Panc1 (cell line): ENCODE data around the gene MYH7B. TPM values are rescaled to one million over a fixed set of nuclear protein-coding genes. Genes with fewer than 3 reads are reported as not detected.

Experiments
- ATAC-seq: fragments of 200-7000 bp; cut with Tn5 transposase; 2 replicates; pipeline ENCODE4 v1.9.1; 2020; ENCODE audit warnings: mild to moderate bottlenecking, moderate library complexity
- BruUV-seq: library from RNA; stranded (reverse); fragments of 400-500 nt; replicated peaks from 2 replicates; lab custom pipeline; 2021; lab: Mats Ljungman, UMichigan
- CTCF ChIA-PET: fragments of 300-600 bp; sonication (Branson Sonifier 250); formaldehyde crosslinking; loops from one replicate; lab custom pipeline; 2022; ENCODE audit warnings: antibody characterized with exemption; lab: Charles Lee
- POLR2A ChIA-PET: fragments of 300-600 bp; sonication (Branson Sonifier 250); formaldehyde crosslinking; loops from one replicate; lab custom pipeline; 2022; ENCODE audit warnings: antibody characterized with exemption; lab: Charles Lee
- DNase-seq: peaks from one replicate; pipeline ENCODE4 v3.0.0-alpha.2; 2010; ENCODE audit warnings: low read depth, low spot score
- H3K27ac ChIP-seq: 2 replicates; pipeline ENCODE4 v1.5.1; 2011; ENCODE audit warnings: mild to moderate bottlenecking, low read length, inconsistent platforms
- H3K27me3 ChIP-seq: fragments of 200-500 bp; sonication (Bioruptor generic); 2 replicates; pipeline ENCODE4 v1.6.0; 2014; ENCODE audit warnings: low read length, inconsistent platforms; ENCODE audit not compliant: control insufficient read depth, insufficient read depth
- H3K36me3 ChIP-seq: fragments of 200-500 bp; sonication (Bioruptor generic); 2 replicates; pipeline ENCODE4 v1.5.1; 2014; ENCODE audit warnings: inconsistent platforms, mild to moderate bottlenecking, low read length, moderate library complexity; ENCODE audit not compliant: control insufficient read depth, insufficient read depth
- H3K4me1 ChIP-seq: 2 replicates; pipeline ENCODE4 v1.5.1; 2011; ENCODE audit warnings: inconsistent platforms, mild to moderate bottlenecking, low read length, moderate library complexity; ENCODE audit not compliant: control insufficient read depth, insufficient read depth
- H3K4me3 ChIP-seq, 2 experiments: 2 replicates each; pipeline ENCODE4 v1.5.1; 2011 to 2012; ENCODE audit warnings: low read depth in 2 of 2, low read length in 2 of 2, mild to moderate bottlenecking in 2 of 2, inconsistent platforms in 1 of 2, moderate library complexity in 1 of 2
- H3K9me3 ChIP-seq: fragments of 200-500 bp; sonication (Bioruptor generic); 2 replicates; pipeline ENCODE4 v1.5.1; 2014; ENCODE audit warnings: low read depth, mild to moderate bottlenecking, inconsistent platforms, low read length, moderate library complexity; ENCODE audit not compliant: control insufficient read depth, insufficient read depth
- CTCF ChIP-seq: fragments of 450-650 bp; IDR thresholded peaks from 2 replicates; pipeline ENCODE4 v1.5.1; 2017; ENCODE audit warnings: mild to moderate bottlenecking
- POLR2AphosphoS5 ChIP-seq: IDR thresholded peaks from 2 replicates; pipeline ENCODE4 v1.6.1; 2012; ENCODE audit warnings: mild to moderate bottlenecking, low read depth, low read length, moderate library complexity
- REST ChIP-seq, 2 experiments: IDR thresholded peaks; 2 replicates each; pipeline ENCODE4 v1.6.1; 2011 to 2012; ENCODE audit warnings: low read depth in 2 of 2, control low read depth in 1 of 2, low read length in 1 of 2, mild to moderate bottlenecking in 1 of 2, moderate library complexity in 1 of 2; ENCODE audit not compliant: insufficient read depth in 1 of 2
- SIN3A ChIP-seq: IDR thresholded peaks from 2 replicates; pipeline ENCODE4 v1.6.1; 2012; ENCODE audit warnings: low read depth, mild to moderate bottlenecking, low read length, moderate library complexity, borderline replicate concordance; ENCODE audit not compliant: insufficient read depth
- TCF7L2 ChIP-seq: IDR thresholded peaks from 2 replicates; pipeline ENCODE4 v1.6.1; 2011; ENCODE audit warnings: mild to moderate bottlenecking, low read depth, low read length, inconsistent platforms
- in situ Hi-C: cut with HindIII; loops from 2 replicates; pipeline ENCODE4 v1.10.0; 2016; ENCODE audit warnings: low sequenced_read_pairs, low pct_unique_long_range_greater_than_20kb
- intact Hi-C: fragments of 100-400 bp; cut with micrococcal nuclease; formaldehyde crosslinking; loops from one replicate; pipeline ENCODE4 v1.10.0; 2022; ENCODE audit not compliant: unreplicated experiment
- total RNA-seq: library from RNA; stranded (reverse); gene quantifications from one replicate; pipeline ENCODE4 v1.2.1, GENCODE V29; 2021; ENCODE audit not compliant: unreplicated experiment

MYH7B gene
- total RNA-seq, 1 experiment from 2014 or later: 0.59 TPM

- intact Hi-C loops: no loop called here
- Histone ChIP-seq H3K27me3 (no peaks in the 10 kb centered on the region), H3K4me3 (no peak overlapping the region), H3K36me3 (no peaks in the 10 kb centered on the region), H3K4me1 (no peaks in the 10 kb centered on the region), H3K9me3 (no peaks in the 10 kb centered on the region), H3K27ac (no peak overlapping the region)
- BruUV-seq: no TSS peak
- no peak for DNase-seq
- ATAC-seq: no peak
- ChIA-PET POLR2A (interaction anchor here (0.6 kb wide), 1 partner anchor 351 kb away, joined by 6 read pairs; no protein-coding TSS in a partner anchor), CTCF (no interaction called here)
- in situ Hi-C loops: no loop called here
- no peak for TF ChIP-seq POLR2AphosphoS5
- TF ChIP-seq REST (IDR thresholded peaks at IDR 0.05; ENCODE audit: insufficient read depth in 1 of 2, low read depth in 2 of 2, low read length in 1 of 2): no peak
- no peak for TF ChIP-seq TCF7L2
- no peak for TF ChIP-seq CTCF
- TF ChIP-seq SIN3A: no peak
Observed at GRCh38 chr20:34983089-34983820, 27.6 kb downstream of the MYH7B start.

GRCh38 chr20:34983995-34984735, 28.5 kb downstream of the MYH7B start:
- intact Hi-C loops (no loop called here), in situ Hi-C loops (no loop called here)
- Histone ChIP-seq H3K27me3 (no peaks in the 10 kb centered on the region), H3K36me3 (no peaks in the 10 kb centered on the region), H3K27ac (no peak overlapping the region), H3K9me3 (no peaks in the 10 kb centered on the region), H3K4me3 (no peak overlapping the region), H3K4me1 (no peaks in the 10 kb centered on the region)
- POLR2A ChIA-PET: no interaction called here
- CTCF ChIA-PET: interaction anchor here (0.5 to 0.7 kb wide), 2 partner anchors 30 to 112 kb away, joined by 3 to 6 read pairs; no protein-coding TSS in a partner anchor
- no TSS peak for BruUV-seq
- ATAC-seq (no peak), DNase-seq (no peak)
- TF ChIP-seq TCF7L2 (no peak), REST (IDR thresholded peaks at IDR 0.05; ENCODE audit: insufficient read depth in 1 of 2, low read depth in 2 of 2, low read length in 1 of 2) (no peak), POLR2AphosphoS5 (no peak), CTCF (no peak), SIN3A (no peak)
